ENCODE data around the gene SF3A2. TPM values are rescaled to one million over a fixed set of nuclear protein-coding genes. Genes with fewer than 3 reads are reported as not detected.
A peak's percentile ranks its signal among the peaks of the same experiment; 100 is the strongest.

SF3A2 gene
- total and polyA plus RNA-seq, 10 donors: 28.5 to 79.7 (median 45.0) TPM

GRCh38 chr19:2245273-2245672 is 8.6 kb downstream of the SF3A2 start:
- H3K27ac ChIP-seq: no peak overlapping the region
- WGBS, 5 donors: 95 to 99% (median 97%) methylated on average over 9 to 15 of the region's 15 CpGs
- no peaks in the 10 kb centered on the region for H3K9me3 ChIP-seq
- peaks cover 0 to 12% (median 10%) of the 10 kb centered on the region in 7 donors for H3K27me3 ChIP-seq (replicated peaks in 1 of 7)
- no peak for TF ChIP-seq POLR2A (IDR thresholded peaks at IDR 0.05)
- TF ChIP-seq POLR2AphosphoS5 (IDR thresholded peaks at IDR 0.05): peak in 1 of 3 donors; percentile 7
- no peak for TF ChIP-seq CTCF (IDR thresholded peaks at IDR 0.05 in 8 of 11, conservative IDR thresholded peaks at IDR 0.05 in 3 of 11)
- intact Hi-C loops (cut with DNase I; ENCODE audit: low total_unique reads): no loop called here
- no peak for DNase-seq
- H3K4me3 ChIP-seq: no peak overlapping the region
- H3K36me3 ChIP-seq: peaks cover 12 to 89% (median 57%) of the 10 kb centered on the region in 6 donors
- H3K4me1 ChIP-seq: peaks cover 27 to 70% (median 45%) of the 10 kb centered on the region in 6 donors

GRCh38 chr19:2246014-2246620 is 9.5 kb downstream of the SF3A2 start:
- intact Hi-C loops (cut with DNase I; ENCODE audit: low total_unique reads): no loop called here
- peaks cover 12 to 85% (median 57%) of the 10 kb centered on the region in 6 donors for H3K36me3 ChIP-seq
- no peak for DNase-seq
- no peak for TF ChIP-seq POLR2A (IDR thresholded peaks at IDR 0.05)
- TF ChIP-seq POLR2AphosphoS5 (IDR thresholded peaks at IDR 0.05): no peak
- TF ChIP-seq CTCF (IDR thresholded peaks at IDR 0.05 in 8 of 11, conservative IDR thresholded peaks at IDR 0.05 in 3 of 11): no peak
- peaks cover 19 to 70% (median 45%) of the 10 kb centered on the region in 6 donors for H3K4me1 ChIP-seq
- no peak overlapping the region for H3K4me3 ChIP-seq
- H3K9me3 ChIP-seq: no peaks in the 10 kb centered on the region
- H3K27ac ChIP-seq: no peak overlapping the region
- peaks cover 4 to 20% (median 19%) of the 10 kb centered on the region in 7 donors for H3K27me3 ChIP-seq (replicated peaks in 1 of 7)
- WGBS, 5 donors: 88 to 95% (median 92%) methylated on average over 11 to 25 of the region's 25 CpGs

- Histone ChIP-seq H3K27me3 (replicated peaks in 1 of 7) (peaks cover 7 to 28% (median 27%) of the 10 kb centered on the region in 7 donors), H3K27ac (no peak overlapping the region), H3K4me3 (no peak overlapping the region), H3K9me3 (no peaks in the 10 kb centered on the region), H3K4me1 (peaks cover 16 to 70% (median 43%) of the 10 kb centered on the region in 6 donors), H3K36me3 (peaks cover 12 to 78% (median 57%) of the 10 kb centered on the region in 6 donors)
- TF ChIP-seq POLR2AphosphoS5 (IDR thresholded peaks at IDR 0.05): peak in 1 of 3 donors; percentile 58
- TF ChIP-seq POLR2A (IDR thresholded peaks at IDR 0.05): no peak
- no peak for TF ChIP-seq CTCF (IDR thresholded peaks at IDR 0.05 in 8 of 11, conservative IDR thresholded peaks at IDR 0.05 in 3 of 11)
- WGBS, 5 donors: 69 to 95% (median 86%) methylated on average over 13 to 26 of the region's 26 CpGs
- DNase-seq: no peak
- intact Hi-C loops (cut with DNase I; ENCODE audit: low total_unique reads): no loop called here
Observed at GRCh38 chr19:2246801-2247361, 10.3 kb downstream of the SF3A2 start.

GRCh38 chr19:2247433-2248101 is 10.9 kb downstream of the SF3A2 start:
- 86 to 96% (median 91%) methylated on average over 16 to 28 of the region's 28 CpGs for WGBS, 5 donors
- no peak for DNase-seq
- peaks cover 11 to 35% (median 33%) of the 10 kb centered on the region in 7 donors for H3K27me3 ChIP-seq (replicated peaks in 1 of 7)
- peaks cover 12 to 72% (median 56%) of the 10 kb centered on the region in 6 donors for H3K36me3 ChIP-seq
- intact Hi-C loops (cut with DNase I; ENCODE audit: low total_unique reads): no loop called here
- no peaks in the 10 kb centered on the region for H3K9me3 ChIP-seq
- TF ChIP-seq CTCF (IDR thresholded peaks at IDR 0.05 in 8 of 11, conservative IDR thresholded peaks at IDR 0.05 in 3 of 11) (no peak), POLR2A (IDR thresholded peaks at IDR 0.05) (no peak), POLR2AphosphoS5 (IDR thresholded peaks at IDR 0.05) (peak in 1 of 3 donors; percentile 24)
- H3K4me3 ChIP-seq: no peak overlapping the region
- no peak overlapping the region for H3K27ac ChIP-seq
- peaks cover 16 to 70% (median 43%) of the 10 kb centered on the region in 6 donors for H3K4me1 ChIP-seq
